Activated CD4-positive, alpha-beta T cell treated with anti-CD3 and anti-CD28 coated beads, Interleukin-2, amount 50 U/mL, for 16 hours (primary cell): ENCODE measurements around the gene DHX8.
"Not testable (repeated sequence)": the region's sequence is repeated elsewhere in the genome, so short reads cannot be mapped to it uniquely, and the experiment has no call there.

Experiments
- DNase-seq: peaks from one replicate; pipeline ENCODE4 v3.0.0-alpha.2; 2020

Gene DHX8

DNA sequence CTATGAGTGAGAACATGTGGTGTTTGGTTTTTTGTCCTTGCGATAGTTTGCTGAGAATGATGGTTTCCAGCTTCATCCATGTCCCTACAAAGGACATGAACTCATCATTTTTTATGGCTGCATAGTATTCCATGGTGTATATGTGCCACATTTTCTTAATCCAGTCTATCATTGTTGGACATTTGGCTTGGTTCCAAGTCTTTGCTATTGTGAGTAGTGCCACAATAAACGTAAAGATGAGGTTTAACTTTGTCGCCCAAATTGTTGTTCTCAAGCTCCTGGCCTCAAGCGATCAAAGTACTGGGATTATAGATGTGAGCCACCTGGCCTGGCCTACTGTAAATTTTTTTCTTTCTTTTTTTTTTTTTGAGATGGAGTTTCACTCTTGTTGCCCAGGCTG is 21.2 kb upstream of the DHX8 start:
- not testable (repeated sequence) for DNase-seq

DNA sequence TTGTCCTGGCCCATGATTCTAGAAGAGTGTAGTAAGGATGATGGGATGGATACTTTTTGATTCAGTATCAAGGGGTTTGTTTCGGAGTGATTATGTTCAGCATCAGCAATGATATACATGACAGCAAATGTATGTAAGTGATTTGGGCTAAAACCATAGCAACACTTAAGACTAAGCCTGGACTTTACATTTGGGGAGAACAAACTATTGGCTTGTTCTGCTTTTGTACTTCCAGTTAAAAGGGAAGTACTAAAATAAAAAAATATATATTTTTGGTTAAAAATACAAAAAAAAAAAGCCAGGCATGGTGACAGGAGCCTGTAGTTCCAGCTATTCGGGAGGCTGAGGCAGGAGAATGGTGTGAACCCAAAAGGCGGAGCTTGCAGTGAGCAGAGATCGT is 20.5 kb upstream of the DHX8 start:
- no peak for DNase-seq

DNA sequence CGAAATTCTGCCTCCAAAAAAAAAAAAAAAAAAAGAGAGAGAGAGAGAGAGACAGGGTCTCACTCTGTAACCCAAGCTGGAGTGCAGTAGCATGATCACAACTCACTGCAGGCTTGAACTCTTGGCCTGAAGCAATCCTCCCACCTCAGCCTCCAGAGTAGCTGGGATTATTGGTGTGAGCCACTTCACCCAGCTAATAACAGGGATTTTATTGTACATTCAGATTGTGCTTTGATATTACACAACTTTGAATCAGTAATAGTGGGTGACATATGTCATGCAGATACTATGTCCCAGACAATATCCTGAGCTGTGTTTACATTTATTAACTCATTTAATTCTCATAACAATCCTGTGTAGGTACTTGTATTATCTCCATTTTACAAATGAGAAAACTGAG is 19.7 kb upstream of the DHX8 start:
- DNase-seq = no peak

DNA sequence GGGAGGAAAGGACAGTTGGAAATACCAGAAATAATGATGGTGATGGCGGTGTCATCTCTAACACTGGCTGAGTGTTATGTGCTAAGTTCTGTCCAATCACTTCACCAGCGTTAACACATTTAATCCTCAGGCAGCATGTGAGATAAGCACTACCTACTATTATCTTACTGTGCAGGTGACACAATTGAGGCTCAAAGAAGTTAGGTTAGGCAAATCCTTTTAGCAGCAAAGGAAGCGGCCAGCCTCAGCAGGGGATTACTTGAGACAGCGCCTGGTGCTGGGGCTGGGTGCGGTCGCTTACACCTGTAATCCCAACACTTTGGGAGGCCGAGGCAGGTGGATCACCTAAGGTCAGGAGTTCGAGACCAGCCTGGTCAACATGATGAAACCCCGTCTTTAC is 18.7 kb upstream of the DHX8 start:
- DNase-seq = no peak

DNA sequence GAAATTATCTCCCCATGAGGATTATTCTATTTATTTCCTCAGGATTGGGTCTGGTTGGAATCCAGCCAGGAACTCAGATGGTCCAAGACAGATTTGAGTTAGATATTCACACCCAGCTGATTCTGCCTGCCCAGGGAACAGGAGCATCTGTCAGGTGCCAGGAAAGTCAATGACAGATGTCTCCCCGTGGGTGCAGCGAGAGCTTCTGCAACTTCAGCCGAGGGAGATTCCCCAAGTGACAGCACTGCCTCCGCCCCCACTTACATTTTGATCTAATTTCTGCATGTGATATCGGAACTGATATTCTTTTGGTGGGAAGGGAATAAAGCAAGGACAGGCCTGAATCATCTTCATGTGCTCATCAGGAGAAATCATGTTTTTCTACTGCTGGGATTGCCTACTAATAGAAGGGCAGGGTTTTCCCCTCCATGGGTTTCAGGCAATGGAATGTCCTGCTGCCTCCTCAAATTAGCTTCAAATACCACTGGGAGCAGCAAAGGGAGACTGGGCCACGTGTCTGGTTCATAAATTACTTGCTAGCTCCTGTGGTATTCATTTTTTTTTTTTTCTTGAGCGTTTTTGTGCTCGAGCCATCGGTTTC is 15.7 kb upstream of the DHX8 start:
- DNase-seq = no peak

DNA sequence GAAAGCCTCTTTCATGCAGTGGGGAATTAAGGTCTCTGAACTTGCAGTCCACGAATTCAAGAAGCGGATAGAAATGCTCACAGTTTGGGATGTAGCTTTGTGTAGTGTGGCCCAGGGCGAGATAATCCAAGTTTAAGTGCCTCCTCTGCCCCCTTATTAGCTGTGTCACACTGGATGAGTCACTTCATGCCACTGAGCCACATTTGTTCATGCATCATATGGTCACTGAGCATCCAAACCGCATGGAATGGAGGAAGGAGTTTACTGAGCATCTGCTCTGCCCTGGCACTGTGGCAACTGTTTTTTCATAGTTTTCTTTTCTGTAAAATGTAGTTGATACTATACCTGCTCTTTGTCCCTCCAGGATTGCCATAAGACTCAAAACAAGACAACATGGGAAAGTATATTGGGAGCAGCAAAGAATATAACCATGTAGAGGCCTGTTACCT is 15.1 kb upstream of the DHX8 start:
- no peak for DNase-seq

DNA sequence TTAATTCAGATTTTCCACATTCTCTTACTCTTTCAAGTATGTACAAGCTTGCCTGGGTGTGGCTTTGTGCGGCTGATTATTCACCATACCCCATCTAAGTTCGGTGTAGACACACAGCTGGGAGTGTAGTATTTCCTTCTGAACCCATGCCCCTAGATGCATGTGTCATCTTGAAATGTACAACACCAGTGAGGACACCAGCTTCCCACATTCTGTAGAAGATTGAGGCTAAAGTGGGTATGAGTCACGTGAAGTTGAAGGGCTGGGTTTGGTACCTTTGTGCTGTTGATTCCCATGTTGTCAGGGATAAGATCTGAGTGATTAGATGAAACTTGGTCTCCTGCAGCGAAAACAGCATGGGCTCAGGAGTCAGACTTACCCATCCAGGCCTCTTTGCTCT is 14.6 kb upstream of the DHX8 start:
- DNase-seq = no peak

DNA sequence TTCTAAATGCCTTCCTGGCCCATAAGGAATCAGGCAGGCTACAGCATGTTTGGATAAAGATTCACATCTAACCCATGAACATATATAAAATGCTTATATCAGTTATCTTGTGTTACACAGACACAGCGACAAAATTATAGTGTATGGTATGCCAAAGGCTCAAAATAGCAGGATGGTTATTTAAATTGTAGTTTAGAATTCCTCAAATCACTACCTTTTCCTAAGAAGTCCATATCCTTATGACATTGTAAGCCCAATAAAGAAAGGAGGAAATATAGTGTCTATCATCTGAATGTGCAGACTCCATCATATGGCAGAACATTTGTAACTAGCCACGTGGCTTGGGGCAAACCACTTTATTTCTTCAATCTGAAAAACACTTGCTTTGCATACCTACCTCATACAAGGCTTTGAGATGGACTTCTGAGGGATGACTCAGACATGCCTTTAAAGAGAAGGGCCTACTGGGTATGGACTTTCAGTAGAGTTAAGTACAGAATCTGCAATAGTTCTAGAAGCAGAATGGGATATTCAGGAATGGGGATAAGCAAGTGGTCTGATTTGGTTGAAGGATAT is 12.1 kb upstream of the DHX8 start:
- DNase-seq = no peak

DNA sequence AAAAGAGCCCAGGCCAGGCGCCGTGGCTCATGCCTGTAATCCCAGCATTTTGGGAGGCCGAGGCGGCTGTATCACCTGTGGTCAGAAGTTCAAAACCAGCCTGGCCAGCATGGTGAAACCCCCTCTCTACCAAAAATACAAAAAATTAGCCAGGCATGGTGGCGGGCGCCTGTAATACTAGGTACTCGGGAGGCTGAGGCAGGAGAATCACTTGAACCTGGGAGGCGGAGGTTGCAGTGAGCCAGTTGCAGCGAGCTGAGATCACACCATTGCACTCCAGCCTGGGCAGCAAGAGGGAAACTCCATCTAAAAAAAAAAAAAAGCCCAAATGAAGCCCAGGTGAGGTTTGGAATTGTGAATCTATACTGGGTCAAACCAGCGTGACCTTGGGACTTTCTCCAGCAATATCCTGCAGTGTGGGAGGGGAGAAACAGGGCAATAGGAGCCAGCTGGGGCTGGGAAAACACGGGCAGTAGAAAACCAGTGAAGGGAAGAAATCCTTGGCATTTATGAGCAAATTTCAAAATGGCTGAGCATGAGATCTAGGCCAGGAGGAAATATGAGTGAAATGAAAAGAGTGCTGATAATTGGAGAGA is 8.2 kb upstream of the DHX8 start:
- DNase-seq = no peak

DNA sequence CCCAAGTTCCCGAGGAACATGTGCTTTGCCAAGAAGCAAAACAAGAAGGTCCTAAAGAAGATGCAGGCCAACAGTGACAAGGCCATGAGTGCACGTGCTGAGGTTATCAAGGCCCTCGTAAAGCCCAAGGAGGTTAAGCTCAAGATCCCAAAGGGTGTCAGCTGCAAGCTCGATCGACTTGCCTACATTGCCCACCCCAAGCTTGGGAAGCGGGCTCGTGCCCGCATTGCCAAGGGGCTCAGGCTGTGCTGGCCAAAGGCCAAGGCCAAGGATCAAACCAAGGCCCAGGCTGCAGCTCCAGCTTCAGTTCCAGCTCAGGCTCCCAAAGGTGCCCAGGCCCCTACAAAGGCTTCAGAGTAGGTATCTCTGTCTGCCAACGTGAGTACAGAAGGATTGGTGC is 7.5 kb upstream of the DHX8 start:
- not testable (repeated sequence) for DNase-seq

DNA sequence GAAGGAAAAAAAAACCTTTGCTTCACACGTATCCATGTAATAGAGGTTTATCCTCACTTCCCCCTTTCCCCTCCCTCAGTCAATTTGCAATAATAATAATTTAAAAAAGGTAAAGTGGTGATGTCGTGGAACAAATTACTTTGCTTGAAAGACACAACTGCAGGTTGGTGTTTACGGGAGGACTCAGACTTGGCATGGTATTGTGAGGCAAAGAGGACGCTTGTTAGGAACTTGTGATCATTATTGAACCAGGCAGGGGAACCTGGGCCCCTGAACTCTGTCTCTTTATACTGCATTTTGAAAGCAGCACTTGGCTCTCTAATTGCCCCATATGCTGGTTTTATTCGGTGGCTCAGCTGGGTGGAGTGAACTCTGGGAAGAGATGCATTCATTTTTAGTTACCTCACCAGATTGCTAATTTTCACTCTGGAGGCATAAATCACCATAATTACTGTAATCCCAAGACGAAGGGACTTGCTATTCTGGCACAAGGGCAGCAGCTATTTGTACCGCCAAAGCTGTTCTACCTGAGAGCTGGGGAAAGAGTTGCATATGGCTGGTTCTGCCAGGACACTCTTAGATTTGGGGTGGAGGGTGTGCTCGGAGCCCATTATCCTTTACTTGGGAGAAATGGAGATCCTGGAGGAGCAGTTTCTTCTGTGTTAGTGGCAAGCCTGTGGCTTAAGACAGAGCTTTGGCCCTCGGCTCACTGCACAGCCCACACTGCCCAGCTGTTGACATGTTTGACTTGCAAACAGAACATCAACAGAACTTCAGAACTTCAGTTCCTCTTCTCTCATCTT is 5.7 kb upstream of the DHX8 start:
- DNase-seq = no peak

DNA sequence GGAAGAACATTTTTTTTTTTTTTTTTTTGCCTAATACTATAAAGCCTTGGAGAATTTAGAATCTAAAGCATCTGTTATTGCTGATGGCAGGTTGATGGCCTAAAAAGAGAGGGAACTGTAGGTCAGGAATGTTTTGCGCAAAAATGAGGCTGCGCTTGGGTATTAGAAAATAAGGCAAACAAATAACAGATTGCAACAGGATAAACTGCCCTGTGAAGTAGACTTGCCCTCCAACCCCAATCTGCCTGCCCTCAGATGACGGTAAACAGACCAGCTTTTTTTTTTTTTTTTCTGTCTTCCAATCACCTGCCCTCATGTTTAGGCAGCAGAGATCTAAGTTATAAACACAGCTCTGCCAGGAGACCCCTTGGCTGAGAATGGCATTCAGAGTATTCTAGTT is 3.8 kb upstream of the DHX8 start:
- no peak for DNase-seq

DNA sequence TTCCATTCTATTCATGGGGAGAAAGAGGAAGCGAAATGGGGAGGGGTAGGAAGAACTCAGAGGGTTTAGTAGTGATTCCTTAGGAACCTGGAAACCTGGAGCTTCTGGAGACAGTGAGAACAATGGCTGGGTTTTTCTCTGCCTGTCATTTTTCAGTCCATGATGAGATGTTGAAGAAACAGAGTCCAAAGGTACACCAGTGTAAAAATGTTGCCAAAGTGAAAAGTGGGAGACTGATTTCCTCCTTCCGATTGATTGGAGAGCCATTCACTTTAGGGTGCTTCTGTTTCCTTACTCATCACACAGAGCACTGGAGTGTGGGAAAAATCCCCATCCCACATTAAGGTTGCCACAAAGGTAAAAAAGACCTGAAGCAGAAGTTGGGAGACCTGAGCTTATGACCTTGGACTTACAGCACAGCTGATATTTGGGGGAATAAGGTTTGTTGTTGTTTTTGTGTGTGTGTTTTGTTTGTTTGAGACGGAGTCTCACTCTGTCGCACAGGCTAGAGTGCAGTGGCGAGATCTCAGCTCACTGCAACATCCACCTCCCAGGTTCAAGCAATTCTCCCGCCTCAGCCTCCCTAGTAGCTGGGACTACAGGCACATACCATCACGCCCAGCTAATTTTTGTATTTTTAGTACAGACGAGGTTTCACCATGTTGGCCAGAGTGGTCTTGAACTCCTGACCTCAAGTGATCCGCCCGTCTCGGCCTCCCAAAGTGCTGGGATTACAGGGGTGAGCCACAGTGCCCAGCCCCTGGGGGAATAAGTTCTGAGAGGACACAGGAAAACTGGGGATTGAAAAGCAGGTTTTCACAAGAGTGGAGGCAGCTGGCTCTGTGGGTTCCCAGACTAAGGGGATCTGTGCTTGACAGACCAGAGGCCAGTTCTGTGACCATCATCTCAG is 1.4 kb upstream of the DHX8 start:
- DNase-seq = no peak

DNA sequence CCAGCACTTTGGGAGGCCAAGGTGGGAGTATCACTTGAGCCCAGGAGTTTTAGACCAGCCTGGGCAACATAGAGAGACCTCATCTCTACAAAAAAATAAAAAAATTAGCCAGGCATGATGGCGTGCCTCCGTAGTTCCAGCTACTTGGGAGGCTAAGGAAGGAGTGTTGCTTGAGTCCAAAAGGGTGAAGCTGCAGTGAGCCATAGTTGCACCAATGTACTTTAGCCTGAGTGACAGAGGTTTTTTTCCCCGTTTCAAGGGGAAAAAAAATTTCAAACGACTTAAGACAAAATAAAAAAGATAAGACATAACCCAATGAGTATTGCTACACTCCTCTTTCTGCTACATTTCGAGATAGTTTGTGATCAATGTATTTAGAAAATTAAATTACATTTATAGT is 6.8 kb downstream of the DHX8 start:
- no peak for DNase-seq

DNA sequence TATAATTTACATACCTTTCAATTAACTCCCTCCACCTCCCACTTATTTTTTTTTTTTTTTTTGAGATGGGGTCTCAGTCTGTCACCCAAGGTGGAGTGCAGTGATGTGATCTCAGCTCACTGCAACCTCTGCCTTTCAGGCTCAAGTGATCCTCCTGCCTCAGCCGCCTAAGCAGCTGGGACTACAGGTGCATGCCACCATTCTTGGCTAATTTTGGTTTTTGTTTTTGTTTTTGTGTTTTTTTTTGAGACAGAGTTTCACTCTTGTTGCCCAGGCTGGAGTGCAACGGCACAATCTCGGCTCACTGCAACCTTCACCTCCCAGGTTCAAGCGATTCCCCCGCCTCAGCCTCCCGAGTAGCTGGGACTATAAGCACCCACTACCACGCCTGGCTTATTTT is 25.7 kb downstream of the DHX8 start:
- not testable (repeated sequence) for DNase-seq

DNA sequence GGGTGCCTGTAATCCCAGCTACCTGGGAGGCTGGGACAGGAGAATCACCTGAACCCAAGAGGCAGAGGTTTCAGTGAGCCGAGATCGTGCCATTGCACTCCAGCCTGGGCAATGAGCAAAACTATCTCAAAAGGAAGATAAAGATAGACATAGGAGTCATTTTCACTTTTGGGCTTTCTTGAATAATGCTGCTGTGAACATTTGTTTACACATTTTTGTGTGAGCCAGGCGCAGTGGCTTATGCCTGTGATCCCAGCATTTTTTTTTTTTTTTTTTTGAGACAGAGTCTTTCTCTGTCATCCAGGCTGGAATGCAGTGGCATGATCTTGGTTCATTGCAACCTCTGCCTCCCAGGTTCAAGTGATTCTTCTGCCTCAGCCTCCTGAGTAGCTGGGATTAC is 27.4 kb downstream of the DHX8 start:
- not testable (repeated sequence) for DNase-seq

DNA sequence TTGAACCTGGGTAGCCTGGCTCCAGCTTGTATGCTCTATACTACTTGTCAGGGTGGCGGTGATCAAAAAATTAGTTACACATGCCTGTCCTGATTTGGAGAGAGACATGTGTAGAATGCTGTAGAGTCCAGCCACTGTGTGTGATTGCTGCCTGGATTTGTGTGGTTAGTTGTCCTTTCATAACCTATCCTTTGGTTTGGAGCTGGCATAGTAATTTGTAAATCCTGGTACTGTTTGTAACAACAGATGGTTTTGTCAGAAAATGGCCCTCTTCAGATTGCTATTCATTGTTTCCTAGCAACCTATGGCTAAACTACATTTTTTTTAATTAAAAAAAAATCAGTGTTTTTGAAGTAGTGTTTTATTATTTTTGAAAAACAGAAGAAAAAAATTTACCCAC is 31.9 kb downstream of the DHX8 start:
- no peak for DNase-seq

DNA sequence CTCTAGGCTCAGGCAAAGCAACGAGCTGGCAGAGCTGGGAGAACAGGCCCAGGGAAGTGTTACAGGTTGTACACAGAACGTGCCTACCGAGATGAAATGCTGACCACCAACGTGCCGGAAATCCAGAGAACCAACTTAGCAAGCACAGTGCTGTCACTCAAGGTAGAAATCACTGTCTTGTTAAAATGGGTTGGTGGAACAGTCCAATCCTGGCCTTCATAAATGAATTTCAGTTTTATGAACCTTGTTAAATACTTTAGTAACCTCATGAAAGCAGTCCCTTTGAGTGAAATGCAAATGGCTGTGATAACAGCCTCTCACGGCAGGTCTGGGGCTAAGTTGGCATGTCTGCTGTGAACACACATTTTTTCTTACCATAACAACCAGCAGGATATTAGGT is 33.4 kb downstream of the DHX8 start:
- DNase-seq = no peak

DNA sequence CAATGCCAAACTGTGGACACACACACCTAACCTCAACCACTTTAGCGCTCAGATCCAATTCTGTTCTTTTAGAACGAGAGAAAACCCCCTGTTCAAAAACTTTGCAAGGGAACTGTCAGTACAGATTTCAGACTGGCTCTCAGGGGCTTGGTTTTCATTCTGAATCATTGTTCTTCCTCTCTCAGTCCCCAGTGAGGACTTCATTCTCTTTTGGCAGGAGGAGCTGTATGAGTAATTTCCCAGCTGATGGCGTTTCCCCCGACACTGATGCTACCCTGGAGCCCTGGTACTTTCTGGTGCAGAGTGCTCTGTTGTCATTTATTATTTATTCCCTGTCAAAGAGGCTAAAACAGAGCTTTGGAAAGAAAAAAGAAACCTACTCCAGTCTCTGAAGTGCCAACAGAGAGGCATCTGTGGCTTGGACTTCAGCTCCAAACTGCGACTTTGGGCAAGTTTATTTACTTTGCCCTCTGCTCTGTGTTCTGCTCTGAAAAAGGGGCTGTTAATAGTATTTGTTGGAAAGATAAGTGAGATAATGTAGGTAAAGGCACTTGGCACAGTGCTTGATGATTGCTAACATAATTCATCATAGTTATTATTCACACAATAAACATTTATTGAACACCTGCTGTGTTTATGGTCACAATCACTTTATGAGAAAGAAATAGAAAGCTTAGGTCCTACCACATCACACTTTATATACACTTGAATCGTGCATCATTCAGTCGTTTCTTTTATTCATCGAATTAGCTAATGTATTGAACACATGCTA is 34.0 kb downstream of the DHX8 start:
- DNase-seq = peak; percentile 80

DNA sequence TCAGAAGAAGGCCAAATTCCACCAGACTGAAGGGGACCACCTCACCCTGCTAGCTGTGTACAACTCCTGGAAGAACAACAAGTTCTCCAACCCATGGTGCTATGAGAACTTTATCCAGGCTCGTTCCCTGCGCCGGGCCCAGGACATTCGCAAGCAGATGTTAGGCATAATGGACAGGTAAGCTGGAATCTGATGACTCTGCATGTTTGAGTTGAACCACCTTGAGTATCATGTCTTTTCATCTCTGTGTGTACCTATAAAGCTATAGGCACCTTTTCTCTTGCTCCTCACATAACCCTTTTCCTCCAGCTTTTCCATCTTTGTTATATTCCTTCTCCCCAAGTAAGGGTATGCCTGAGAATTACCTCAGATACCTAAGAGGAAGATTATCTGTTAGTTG is 37.6 kb downstream of the DHX8 start:
- DNase-seq = no peak

DNA sequence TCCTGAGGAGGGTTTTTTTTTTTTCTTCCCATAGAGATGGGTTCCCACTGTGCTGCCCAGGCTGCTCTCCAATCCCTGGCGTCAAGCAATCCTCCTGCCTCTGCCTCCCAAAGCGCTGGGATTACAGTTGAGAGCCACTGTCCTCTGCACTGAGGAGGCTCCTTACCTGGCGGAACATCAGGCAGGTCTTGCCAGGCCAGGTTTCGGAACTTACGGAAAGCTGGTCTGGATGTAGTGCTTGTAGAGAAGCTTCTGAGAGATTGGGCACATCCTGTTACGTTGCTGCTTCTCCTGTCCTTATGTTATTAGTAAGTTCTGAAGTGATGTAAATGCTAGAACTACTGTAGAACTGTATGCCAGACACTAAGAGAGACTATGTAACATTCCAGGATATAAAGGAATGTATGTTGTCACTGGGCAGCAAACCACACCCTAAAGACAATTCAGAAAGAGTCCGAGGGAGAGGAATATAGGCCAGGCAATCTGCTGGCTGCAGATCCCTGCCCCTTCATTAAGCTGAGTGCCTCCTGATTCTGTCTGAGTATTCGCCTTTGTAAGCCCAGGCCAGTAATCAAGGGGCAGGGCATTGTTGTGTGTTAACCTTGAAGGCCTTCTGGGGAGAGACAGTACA is 41.3 kb downstream of the DHX8 start:
- DNase-seq = no peak
